IPS-15b (cell line): ENCODE results near the gene PLEKHS1.

Source experiments
- H3K27me3 ChIP-seq: one replicate; pipeline ENCODE4 v1.6.1; 2013; ENCODE audit warnings: low read length; ENCODE audit not compliant: control insufficient read depth, insufficient read depth
- H3K36me3 ChIP-seq: one replicate; pipeline ENCODE4 v1.6.1; 2013; ENCODE audit warnings: low read length; ENCODE audit not compliant: control insufficient read depth, insufficient read depth
- H3K4me1 ChIP-seq: one replicate; pipeline ENCODE4 v1.6.1; 2013; ENCODE audit warnings: mild to moderate bottlenecking, low read length; ENCODE audit not compliant: control insufficient read depth, insufficient read depth
- H3K4me3 ChIP-seq: one replicate; pipeline ENCODE4 v1.5.1; 2013; ENCODE audit warnings: low read depth, low read length
- H3K9ac ChIP-seq: one replicate; pipeline ENCODE4 v1.6.1; 2013; ENCODE audit warnings: low read depth, mild to moderate bottlenecking, low read length
- H3K9me3 ChIP-seq: one replicate; pipeline ENCODE4 v1.6.1; 2013; ENCODE audit warnings: mild to moderate bottlenecking, low read length; ENCODE audit not compliant: control insufficient read depth, insufficient read depth

The PLEKHS1 gene

DNA sequence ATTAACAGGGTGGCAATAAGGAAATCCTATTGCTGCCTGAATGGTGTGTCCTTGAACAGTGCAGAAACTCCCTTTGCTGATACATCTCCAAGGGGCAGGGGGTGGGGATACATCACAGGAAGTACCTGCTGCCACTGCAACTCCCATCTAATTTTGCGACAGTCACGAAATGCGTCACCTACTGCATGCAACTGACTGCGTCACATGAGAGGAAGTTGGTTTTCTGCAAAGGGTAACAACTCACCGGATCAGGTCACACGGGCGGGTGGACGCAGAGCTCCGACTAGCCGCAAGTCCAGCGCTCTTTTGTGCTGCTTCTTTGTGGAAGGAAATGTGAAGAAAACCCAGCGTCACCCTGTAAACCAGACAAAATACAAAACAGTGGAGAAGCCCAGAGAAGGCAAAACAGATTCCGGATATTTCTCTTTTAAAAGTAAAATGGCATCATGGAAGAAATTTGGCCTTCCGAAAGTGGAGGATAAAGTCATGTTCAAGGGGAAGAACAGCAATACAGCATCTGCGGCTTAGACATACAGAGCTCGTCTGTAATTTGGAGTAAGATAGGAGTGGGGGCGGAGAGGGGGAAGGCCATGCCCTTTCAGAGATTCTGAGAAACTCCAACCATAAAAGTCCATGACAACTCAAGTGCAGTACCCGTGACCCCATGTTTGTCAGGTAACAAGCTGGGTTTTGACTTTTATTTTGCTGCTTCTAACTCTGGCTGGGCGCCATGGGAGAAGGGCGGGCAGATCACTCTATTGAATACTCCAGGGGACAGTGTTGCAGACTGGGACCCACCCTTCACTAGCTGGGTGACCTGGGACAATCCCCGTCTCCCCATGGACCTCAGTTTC, 32.3 kb upstream of the PLEKHS1 start:
- H3K4me1 ChIP-seq: no peaks in the 10 kb centered on the region
- no peak overlapping the region for H3K9ac ChIP-seq
- H3K9me3 ChIP-seq: no peaks in the 10 kb centered on the region
- no peaks in the 10 kb centered on the region for H3K27me3 ChIP-seq
- no peak overlapping the region for H3K4me3 ChIP-seq
- H3K36me3 ChIP-seq: no peaks in the 10 kb centered on the region

DNA sequence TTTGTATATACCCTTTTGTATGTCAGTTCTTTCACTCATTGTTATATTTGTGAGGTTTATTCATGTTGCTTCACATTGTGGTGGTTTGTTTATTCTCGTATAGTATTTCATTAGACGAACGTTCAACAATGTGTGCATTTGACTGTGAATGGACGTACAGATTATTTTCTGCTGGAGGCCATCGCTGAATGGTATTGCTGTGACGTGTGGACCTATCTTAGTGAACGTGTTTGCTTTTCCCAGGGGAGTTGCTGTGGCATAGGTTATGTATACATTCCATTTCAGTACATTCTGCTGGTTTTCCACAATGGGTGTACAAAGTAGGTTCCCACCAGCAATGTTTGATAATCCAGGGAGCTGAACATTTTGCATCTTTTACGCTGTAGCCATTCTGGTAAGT, 31.1 kb upstream of the PLEKHS1 start:
- no peaks in the 10 kb centered on the region for H3K9me3 ChIP-seq
- H3K27me3 ChIP-seq: no peaks in the 10 kb centered on the region
- H3K4me1 ChIP-seq: no peaks in the 10 kb centered on the region
- H3K9ac ChIP-seq: no peak overlapping the region
- no peaks in the 10 kb centered on the region for H3K36me3 ChIP-seq
- no peak overlapping the region for H3K4me3 ChIP-seq

DNA sequence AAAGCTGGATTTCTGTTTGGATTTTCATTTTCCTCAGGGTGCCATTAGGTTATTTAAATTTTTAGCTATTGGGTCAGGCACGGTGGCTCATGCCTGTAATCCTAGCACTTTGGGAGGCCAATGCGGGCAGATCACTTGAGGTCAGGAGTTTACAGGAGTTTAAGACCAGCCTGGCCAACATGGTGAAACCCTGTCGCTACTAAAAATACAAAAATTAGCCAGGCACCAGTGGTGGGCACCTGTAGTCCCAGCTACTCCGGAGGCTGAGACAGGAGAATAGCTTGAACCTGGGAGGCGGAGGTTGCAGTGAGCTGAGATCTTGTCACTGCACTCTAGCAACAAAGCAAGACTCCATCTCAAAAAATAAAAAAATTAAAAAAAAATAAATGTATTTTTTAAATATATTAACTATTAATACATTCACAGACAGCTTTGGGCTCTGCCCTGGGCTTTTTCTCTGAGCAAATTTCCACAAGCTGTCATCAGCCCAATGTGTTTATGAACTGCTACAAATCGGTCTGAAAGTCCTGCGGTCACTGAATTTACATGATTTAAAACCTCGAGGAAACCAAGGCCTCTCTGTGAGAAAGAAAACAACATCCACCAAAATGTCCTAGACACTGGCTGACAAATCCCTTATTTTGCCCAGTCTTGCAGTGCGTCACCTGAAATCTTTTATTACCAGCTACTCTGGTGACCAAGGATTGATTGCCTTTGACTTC, 19.2 kb upstream of the PLEKHS1 start:
- Histone ChIP-seq H3K9ac (no peak overlapping the region), H3K4me3 (no peak overlapping the region), H3K9me3 (no peaks in the 10 kb centered on the region), H3K4me1 (peaks cover 2% of the 10 kb centered on the region), H3K27me3 (no peaks in the 10 kb centered on the region), H3K36me3 (no peaks in the 10 kb centered on the region)

DNA sequence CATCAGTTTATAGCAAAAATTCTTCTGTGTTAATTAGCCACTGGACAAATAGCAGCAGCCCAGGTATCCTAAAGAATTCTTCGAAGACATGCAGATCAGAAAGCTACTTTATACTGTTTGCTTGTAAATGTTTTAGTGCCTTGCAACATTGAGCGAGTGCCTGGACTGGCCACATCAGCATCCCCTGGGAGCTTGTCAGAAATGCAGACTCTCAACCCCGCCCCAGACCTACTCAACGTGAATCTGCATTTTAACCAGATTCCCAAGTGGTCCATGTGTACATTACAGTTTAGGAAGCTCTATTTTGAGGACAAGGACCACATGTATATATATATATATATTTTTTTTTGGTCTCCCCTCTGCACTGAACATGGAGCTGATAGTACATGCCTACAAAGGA, 18.5 kb upstream of the PLEKHS1 start:
- H3K4me3 ChIP-seq: no peak overlapping the region
- peaks cover 2% of the 10 kb centered on the region for H3K4me1 ChIP-seq
- H3K9ac ChIP-seq: no peak overlapping the region
- H3K36me3 ChIP-seq: no peaks in the 10 kb centered on the region
- H3K9me3 ChIP-seq: no peaks in the 10 kb centered on the region
- no peaks in the 10 kb centered on the region for H3K27me3 ChIP-seq

DNA sequence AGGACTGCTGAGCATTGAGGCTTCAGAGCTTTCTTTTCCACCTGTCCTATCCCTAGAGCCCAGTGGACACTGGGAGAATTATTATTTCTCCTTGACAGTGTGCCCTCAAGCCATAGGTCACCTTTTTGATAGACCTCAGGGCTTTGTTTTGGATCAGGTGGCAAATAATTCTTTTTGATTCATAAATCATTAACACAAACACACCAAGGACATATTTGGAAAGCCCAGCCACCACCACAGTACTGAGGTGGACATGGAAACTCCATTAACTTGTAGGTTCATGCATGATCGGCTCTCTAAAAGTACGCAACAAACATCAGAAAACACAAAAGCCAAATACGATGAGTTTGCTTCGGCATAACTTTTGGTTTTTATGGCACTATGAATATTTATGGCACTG, 17.8 kb upstream of the PLEKHS1 start:
- H3K4me3 ChIP-seq: no peak overlapping the region
- H3K36me3 ChIP-seq: no peaks in the 10 kb centered on the region
- H3K27me3 ChIP-seq: no peaks in the 10 kb centered on the region
- H3K9ac ChIP-seq: no peak overlapping the region
- peaks cover 2% of the 10 kb centered on the region for H3K4me1 ChIP-seq
- no peaks in the 10 kb centered on the region for H3K9me3 ChIP-seq

DNA sequence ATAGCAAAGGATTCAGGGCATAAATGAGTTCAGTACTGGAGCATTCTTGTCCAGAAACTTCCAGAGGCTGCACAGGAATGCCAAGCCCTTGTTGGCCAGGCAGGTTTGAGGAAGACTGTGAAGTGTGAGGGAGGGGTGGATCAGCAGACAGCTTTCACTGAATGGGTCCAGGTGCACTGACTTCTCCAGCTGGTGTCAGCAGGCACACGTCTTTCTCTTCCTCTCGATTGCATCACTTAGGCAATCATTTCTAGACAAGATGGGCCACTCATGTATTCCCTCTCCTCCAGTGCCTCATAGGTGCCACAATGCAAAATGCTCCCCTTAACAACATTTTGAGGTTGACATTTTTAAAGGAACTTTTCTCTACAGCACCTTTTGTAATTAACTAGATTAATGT, 15.6 kb upstream of the PLEKHS1 start:
- peaks cover 2% of the 10 kb centered on the region for H3K4me1 ChIP-seq
- H3K9ac ChIP-seq: no peak overlapping the region
- H3K27me3 ChIP-seq: no peaks in the 10 kb centered on the region
- no peaks in the 10 kb centered on the region for H3K9me3 ChIP-seq
- no peak overlapping the region for H3K4me3 ChIP-seq
- no peaks in the 10 kb centered on the region for H3K36me3 ChIP-seq

DNA sequence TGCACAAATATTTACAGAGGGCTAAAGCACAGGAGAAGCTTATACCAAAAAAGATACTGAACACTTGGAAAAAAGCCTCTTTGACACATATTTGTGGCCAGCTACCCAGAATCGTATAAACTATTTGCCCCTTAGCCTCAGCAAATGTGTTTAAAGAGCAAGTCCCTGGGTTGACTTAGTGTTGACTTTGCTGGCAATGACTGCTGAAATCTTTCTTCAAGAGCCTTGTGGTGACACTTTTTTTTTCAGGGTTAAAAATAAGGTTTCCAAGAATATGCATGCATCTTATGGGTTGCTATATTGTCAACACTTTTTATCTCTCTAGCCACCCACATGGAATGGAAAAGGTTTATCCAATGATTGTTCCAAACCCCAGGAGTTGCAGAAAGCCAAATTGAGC, 14.9 kb upstream of the PLEKHS1 start:
- H3K36me3 ChIP-seq: no peaks in the 10 kb centered on the region
- no peaks in the 10 kb centered on the region for H3K27me3 ChIP-seq
- no peak overlapping the region for H3K4me3 ChIP-seq
- peaks cover 2% of the 10 kb centered on the region for H3K4me1 ChIP-seq
- H3K9ac ChIP-seq: no peak overlapping the region
- H3K9me3 ChIP-seq: no peaks in the 10 kb centered on the region

DNA sequence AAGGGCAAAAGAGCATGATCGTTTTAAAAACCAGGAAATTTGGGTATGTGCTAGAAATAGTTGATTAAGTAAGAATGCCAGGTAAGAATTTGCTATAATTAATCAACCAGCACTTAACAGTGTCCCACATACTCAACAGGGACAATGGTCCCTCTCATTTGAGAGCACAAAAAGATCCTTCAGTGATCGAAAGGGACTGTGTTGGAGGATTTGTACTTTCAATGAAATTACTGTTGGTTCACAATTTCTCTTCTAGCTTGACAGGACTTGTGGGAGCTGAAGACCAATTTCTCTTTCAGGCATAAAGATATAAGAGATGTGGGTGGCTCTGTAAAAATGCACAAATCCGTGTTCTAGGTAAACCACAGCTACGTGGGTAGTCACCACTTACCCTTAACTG, 12.5 kb upstream of the PLEKHS1 start:
- H3K27me3 ChIP-seq: no peaks in the 10 kb centered on the region
- H3K9me3 ChIP-seq: no peaks in the 10 kb centered on the region
- no peaks in the 10 kb centered on the region for H3K36me3 ChIP-seq
- H3K9ac ChIP-seq: no peak overlapping the region
- H3K4me3 ChIP-seq: no peak overlapping the region
- H3K4me1 ChIP-seq: peaks cover 2% of the 10 kb centered on the region

DNA sequence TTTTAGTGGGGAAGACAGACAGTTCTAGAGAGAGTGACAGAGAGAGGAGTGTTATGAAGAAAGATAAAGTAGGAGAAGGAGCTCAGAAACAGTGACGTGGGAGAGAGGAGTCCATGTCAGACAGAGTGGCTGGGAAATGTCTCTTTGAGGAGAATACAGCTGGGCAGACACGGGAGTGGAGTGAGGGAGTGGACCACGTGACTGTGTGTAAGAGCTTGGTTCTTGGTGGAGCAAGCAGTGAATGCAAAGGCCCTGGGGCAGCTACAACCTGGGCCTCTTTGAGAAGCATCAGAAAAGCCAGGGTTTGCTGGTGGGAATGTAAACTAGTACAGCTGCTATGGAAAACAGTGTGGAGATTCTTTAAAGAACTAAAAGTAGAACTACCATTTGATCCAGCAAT, 11.9 kb upstream of the PLEKHS1 start:
- Histone ChIP-seq H3K36me3 (no peaks in the 10 kb centered on the region), H3K27me3 (no peaks in the 10 kb centered on the region), H3K9me3 (no peaks in the 10 kb centered on the region), H3K4me3 (no peak overlapping the region), H3K4me1 (peaks cover 2% of the 10 kb centered on the region), H3K9ac (no peak overlapping the region)

DNA sequence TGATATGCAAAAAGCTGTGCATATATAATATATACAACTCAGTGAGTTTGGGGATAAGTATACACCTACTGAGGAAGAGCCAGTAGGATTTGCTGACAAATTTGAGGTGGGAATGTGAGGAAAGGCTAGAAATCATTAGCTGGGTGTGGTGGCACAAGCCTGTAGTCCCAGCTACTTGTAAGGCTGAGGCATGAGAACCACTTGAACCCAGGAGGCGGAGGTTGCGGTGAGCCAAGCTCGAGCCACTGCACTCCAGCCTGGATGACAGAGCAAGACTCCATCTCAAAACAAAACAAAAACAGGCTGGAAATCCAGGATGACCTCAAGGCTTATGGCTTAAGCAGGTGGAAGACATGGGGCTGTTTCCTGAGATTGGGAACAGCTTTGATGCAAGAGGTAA, 10.6 kb upstream of the PLEKHS1 start:
- Histone ChIP-seq H3K4me3 (no peak overlapping the region), H3K27me3 (no peaks in the 10 kb centered on the region), H3K4me1 (peaks cover 2% of the 10 kb centered on the region), H3K9ac (no peak overlapping the region), H3K9me3 (no peaks in the 10 kb centered on the region), H3K36me3 (no peaks in the 10 kb centered on the region)

DNA sequence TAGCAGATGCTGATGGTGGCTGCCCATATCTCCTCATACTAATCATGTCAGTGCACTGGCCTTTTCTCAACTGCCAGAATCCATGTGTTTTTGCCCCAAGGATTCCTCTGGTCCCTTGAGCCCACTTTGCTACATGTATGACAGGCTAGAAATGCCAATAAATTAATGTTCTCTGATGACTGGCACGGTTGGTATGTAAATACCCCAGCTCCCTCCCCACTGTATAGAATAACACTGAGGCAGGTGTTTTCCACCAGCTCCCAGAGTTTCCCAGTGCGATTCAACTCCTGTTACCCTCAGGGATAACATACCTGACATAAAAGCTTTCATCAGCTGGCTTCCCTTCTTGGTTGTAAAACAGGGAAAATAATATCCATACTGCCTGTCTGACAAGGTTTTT, 9.0 kb upstream of the PLEKHS1 start:
- Histone ChIP-seq H3K4me1 (no peaks in the 10 kb centered on the region), H3K9me3 (no peaks in the 10 kb centered on the region), H3K27me3 (no peaks in the 10 kb centered on the region), H3K36me3 (no peaks in the 10 kb centered on the region), H3K4me3 (no peak overlapping the region), H3K9ac (no peak overlapping the region)

DNA sequence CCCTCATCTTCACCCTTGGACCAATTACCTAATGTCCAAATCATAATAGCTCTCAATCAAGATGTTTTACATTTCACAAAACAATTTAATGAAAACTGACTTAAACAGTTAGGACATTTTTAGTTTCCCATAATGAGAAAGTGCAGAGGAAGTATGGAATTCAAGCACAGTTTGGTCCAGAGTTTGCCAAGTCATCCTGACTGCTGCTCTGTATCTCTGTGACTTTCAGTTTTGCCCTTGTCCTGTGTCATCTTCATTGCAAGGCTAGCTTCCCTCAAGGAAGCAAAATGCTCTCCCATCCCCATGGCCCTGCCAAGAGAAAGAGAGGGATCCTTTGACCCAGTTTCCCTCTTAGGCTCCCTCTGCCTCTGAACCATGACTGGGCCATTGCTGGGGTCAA, 7.9 kb upstream of the PLEKHS1 start:
- H3K27me3 ChIP-seq: no peaks in the 10 kb centered on the region
- H3K9me3 ChIP-seq: no peaks in the 10 kb centered on the region
- no peaks in the 10 kb centered on the region for H3K36me3 ChIP-seq
- no peak overlapping the region for H3K9ac ChIP-seq
- no peaks in the 10 kb centered on the region for H3K4me1 ChIP-seq
- no peak overlapping the region for H3K4me3 ChIP-seq
